H9 (cell line): Measurements from ENCODE around the gene ZNF80. TPM values are rescaled to one million over a fixed set of nuclear protein-coding genes. Genes with fewer than 3 reads are reported as not detected.

ENCODE experiments used
- DNase-seq: peaks from one replicate; pipeline ENCODE4 v3.0.0-alpha.2; 2017
- H2AFZ ChIP-seq: one replicate; pipeline ENCODE4 v1.6.1; 2013; ENCODE audit warnings: mild to moderate bottlenecking, low read length, control low read depth, moderate library complexity
- H2AK5ac ChIP-seq: 2 replicates; pipeline ENCODE4 v1.6.1; 2013; ENCODE audit warnings: low read length, control low read depth, mixed read lengths; ENCODE audit not compliant: insufficient read length
- H2BK120ac ChIP-seq: one replicate; pipeline ENCODE4 v1.6.1; 2013; ENCODE audit warnings: low read depth, mild to moderate bottlenecking, low read length, control low read depth, inconsistent platforms; ENCODE audit not compliant: poor library complexity, severe bottlenecking
- H2BK12ac ChIP-seq: 2 replicates; pipeline ENCODE4 v1.6.1; 2013; ENCODE audit warnings: low read length, control low read depth, mixed read lengths, low read depth; ENCODE audit not compliant: insufficient read length
- H2BK15ac ChIP-seq: 2 replicates; pipeline ENCODE4 v1.6.1; 2013; ENCODE audit warnings: low read depth, low read length, control low read depth
- H2BK20ac ChIP-seq: one replicate; pipeline ENCODE4 v1.6.1; 2013; ENCODE audit warnings: low read depth, mild to moderate bottlenecking, low read length, control low read depth, inconsistent platforms; ENCODE audit not compliant: poor library complexity, severe bottlenecking
- H2BK5ac ChIP-seq: 2 replicates; pipeline ENCODE4 v1.6.1; 2013; ENCODE audit warnings: low read length, control low read depth, mixed read lengths; ENCODE audit not compliant: insufficient read length
- H3K14ac ChIP-seq: 2 replicates; pipeline ENCODE4 v1.6.1; 2013; ENCODE audit warnings: low read length, control low read depth; ENCODE audit not compliant: insufficient read depth
- H3K18ac ChIP-seq: 2 replicates; pipeline ENCODE4 v1.6.1; 2013; ENCODE audit warnings: low read depth, mild to moderate bottlenecking, mixed read lengths, low read length, control low read depth; ENCODE audit not compliant: insufficient read length
- H3K23ac ChIP-seq: 2 replicates; pipeline ENCODE4 v1.6.1; 2013; ENCODE audit warnings: low read length, control low read depth, mixed read lengths, low read depth; ENCODE audit not compliant: insufficient read length
- H3K23me2 ChIP-seq: 2 replicates; pipeline ENCODE4 v1.6.1; 2013; ENCODE audit warnings: low read depth, mild to moderate bottlenecking, mixed read lengths, low read length, control low read depth; ENCODE audit not compliant: insufficient read length, poor library complexity, severe bottlenecking
- H3K27ac ChIP-seq: 2 replicates; pipeline ENCODE4 v1.5.1; 2013; ENCODE audit warnings: low read length, control low read depth, mixed read lengths, low read depth; ENCODE audit not compliant: insufficient read length
- H3K27me3 ChIP-seq: 2 replicates; pipeline ENCODE4 v1.6.1; 2013; ENCODE audit warnings: low read length, control low read depth, inconsistent platforms; ENCODE audit not compliant: insufficient read depth
- H3K4ac ChIP-seq: 2 replicates; pipeline ENCODE4 v1.6.1; 2013; ENCODE audit warnings: low read depth, mild to moderate bottlenecking, control low read depth, inconsistent platforms, low read length, moderate library complexity
- H3K4me1 ChIP-seq: 2 replicates; pipeline ENCODE4 v1.6.1; 2013; ENCODE audit warnings: low read length, control low read depth, inconsistent platforms; ENCODE audit not compliant: insufficient read depth
- H3K4me2 ChIP-seq: 2 replicates; pipeline ENCODE4 v1.6.1; 2013; ENCODE audit warnings: low read length, control low read depth, mixed read lengths; ENCODE audit not compliant: insufficient read length, insufficient read depth
- H3K56ac ChIP-seq: 2 replicates; pipeline ENCODE4 v1.6.1; 2013; ENCODE audit warnings: low read depth, mild to moderate bottlenecking, mixed read lengths, low read length, control low read depth; ENCODE audit not compliant: insufficient read length
- H3K79me1 ChIP-seq: 2 replicates; pipeline ENCODE4 v1.6.1; 2013; ENCODE audit warnings: low read depth, mild to moderate bottlenecking, moderate library complexity, low read length, control low read depth, inconsistent platforms; ENCODE audit not compliant: insufficient read depth, poor library complexity, severe bottlenecking
- H3K79me2 ChIP-seq: 2 replicates; pipeline ENCODE4 v1.6.1; 2013; ENCODE audit warnings: low read length, control low read depth, inconsistent platforms; ENCODE audit not compliant: insufficient read depth
- H3K9ac ChIP-seq: 2 replicates; pipeline ENCODE4 v1.6.1; 2013; ENCODE audit warnings: low read length, control low read depth, mixed read lengths; ENCODE audit not compliant: insufficient read length; ENCODE audit errors: extremely low read depth
- H3K9me3 ChIP-seq: one replicate; pipeline ENCODE4 v1.6.1; 2013; ENCODE audit warnings: low read depth, low read length, inconsistent platforms; ENCODE audit not compliant: control insufficient read depth
- H3T11ph ChIP-seq: one replicate; pipeline ENCODE4 v1.6.1; 2013; ENCODE audit warnings: mild to moderate bottlenecking, low read length, control low read depth, inconsistent platforms
- H4K20me1 ChIP-seq: one replicate; pipeline ENCODE4 v1.6.1; 2013; ENCODE audit not compliant: control insufficient read depth, insufficient read length, insufficient read depth
- H4K5ac ChIP-seq: 2 replicates; pipeline ENCODE4 v1.6.1; 2013; ENCODE audit warnings: low read depth, mild to moderate bottlenecking, mixed read lengths, low read length, control low read depth; ENCODE audit not compliant: insufficient read length
- H4K8ac ChIP-seq: replicated peaks from 2 replicates; pipeline ENCODE4 v1.6.1; 2013; ENCODE audit warnings: low read length, control low read depth, mixed read lengths, low read depth; ENCODE audit not compliant: insufficient read length
- H4K91ac ChIP-seq: 2 replicates; pipeline ENCODE4 v1.6.1; 2013; ENCODE audit warnings: low read depth, mild to moderate bottlenecking, moderate library complexity, mixed read lengths, low read length, control low read depth; ENCODE audit not compliant: insufficient read length
- H3K27ac Mint-ChIP-seq, 3 experiments: 2 replicates in 2 of 3; 3 replicates in 1 of 3; pipeline ENCODE4 v1.8.0; 2020 to 2021; ENCODE audit warnings: mixed read lengths in 3 of 3, mild to moderate bottlenecking in 1 of 3, moderate library complexity in 1 of 3
- H3K27me3 Mint-ChIP-seq: 2 replicates; pipeline ENCODE4 v1.8.0; 2021; ENCODE audit warnings: low read depth, mild to moderate bottlenecking, moderate library complexity, mixed read lengths
- H3K36me3 Mint-ChIP-seq, 3 experiments: 2 replicates in 2 of 3; 3 replicates in 1 of 3; pipeline ENCODE4 v1.8.0; 2020 to 2021; ENCODE audit warnings: low read depth in 3 of 3, mixed read lengths in 3 of 3; ENCODE audit not compliant: insufficient read depth in 1 of 3
- H3K4me1 Mint-ChIP-seq, 2 experiments: 2 replicates each; pipeline ENCODE4 v1.8.0; 2020; ENCODE audit warnings: mixed read lengths in 2 of 2
- H3K4me3 Mint-ChIP-seq, 2 experiments: 2 replicates in 1 of 2; 3 replicates in 1 of 2; pipeline ENCODE4 v1.8.0; 2020 to 2021; ENCODE audit warnings: mild to moderate bottlenecking in 2 of 2, mixed read lengths in 2 of 2, moderate library complexity in 1 of 2
- H3K9me3 Mint-ChIP-seq, 2 experiments: 2 replicates in 1 of 2; 3 replicates in 1 of 2; pipeline ENCODE4 v1.8.0; 2020; ENCODE audit warnings: mild to moderate bottlenecking in 2 of 2, mixed read lengths in 2 of 2, moderate library complexity in 1 of 2
- CTCF ChIP-seq: fragments of 200-600 bp; sonication (generic); conservative IDR thresholded peaks from 3 replicates; pipeline ENCODE4 v1.8.0; 2021; ENCODE audit warnings: antibody characterized with exemption, mild to moderate bottlenecking
- WGBS: extraction: QIAGEN DNeasy Blood & Tissue Kit; methylation state at CpG from one replicate; pipeline ENCODE4 v1.1.7; 2013; ENCODE audit warnings: missing lambda C conversion rate, low lambda C conversion rate, mixed read lengths; ENCODE audit not compliant: insufficient read length; ENCODE audit errors: extremely low coverage; 5-methylcytosine and 5-hydroxymethylcytosine counted together
- total RNA-seq: library from RNA; stranded (reverse); gene quantifications from 2 replicates; pipeline ENCODE4 v1.2.1, GENCODE V29; 2021

ZNF80 gene
- total RNA-seq, 1 experiment from 2014 or later = not detected

DNA sequence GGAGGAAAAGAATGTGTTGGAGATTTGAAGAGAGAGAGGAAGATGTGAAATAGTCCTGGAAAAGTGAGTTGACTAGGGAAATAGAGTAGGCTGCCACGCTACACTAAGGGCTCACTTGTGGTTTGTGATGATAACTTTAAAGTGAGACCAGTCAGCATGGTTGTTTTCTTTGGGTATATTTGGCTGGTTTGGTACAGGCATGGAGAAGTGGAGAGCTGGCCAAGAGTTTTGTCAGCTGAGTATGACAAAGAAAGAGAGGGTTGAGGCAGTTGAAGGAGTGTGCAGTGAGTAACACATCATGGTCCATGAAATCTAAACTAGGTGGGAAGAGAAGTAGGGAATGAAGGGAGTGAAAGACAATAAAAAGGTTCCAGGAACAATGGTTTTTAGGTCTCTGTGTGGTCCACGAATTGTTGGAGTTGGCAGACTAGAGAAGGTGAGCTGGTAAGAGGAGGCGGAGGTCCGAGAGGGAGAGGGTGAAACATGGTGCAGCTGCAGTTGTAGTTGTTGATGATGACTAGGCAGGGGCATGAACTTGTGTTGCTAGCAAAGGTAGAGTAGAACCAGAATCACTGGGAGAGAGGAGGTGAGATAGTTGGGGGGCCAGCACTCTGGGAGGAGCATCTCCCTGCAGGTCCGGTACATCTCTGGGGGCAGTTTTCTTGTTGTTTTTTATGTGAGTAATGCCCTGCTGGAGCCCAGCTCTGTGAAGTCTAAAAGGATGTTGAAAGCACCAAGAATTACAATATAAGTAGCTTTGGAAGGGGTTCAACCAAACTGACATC lies 21.0 kb downstream of the ZNF80 start:
- H3K56ac ChIP-seq = no peak overlapping the region
- H3K4me3 Mint-ChIP-seq = no peak overlapping the region
- DNase-seq = no peak
- H3K27me3 Mint-ChIP-seq = no peaks in the 10 kb centered on the region; the same call in none of the 2 replicates
- H3K4me2 ChIP-seq = no peak overlapping the region
- no peak overlapping the region for H2BK12ac ChIP-seq
- H3K79me1 ChIP-seq = no peaks in the 10 kb centered on the region
- no peak overlapping the region for H3T11ph ChIP-seq
- H3K9me3 ChIP-seq = no peaks in the 10 kb centered on the region
- no peak overlapping the region for H2BK15ac ChIP-seq
- H3K27ac Mint-ChIP-seq = no peak overlapping the region
- H3K14ac ChIP-seq = no peak overlapping the region
- H4K8ac ChIP-seq = no peak overlapping the region
- H4K91ac ChIP-seq = no peak overlapping the region
- no CpG with 5 or more reads among the region's 5 CpGs for WGBS
- no peaks in the 10 kb centered on the region for H3K23me2 ChIP-seq
- H2AFZ ChIP-seq = no peak overlapping the region
- TF ChIP-seq CTCF = no peak
- no peak overlapping the region for H4K5ac ChIP-seq
- H3K79me2 ChIP-seq = no peaks in the 10 kb centered on the region
- no peak overlapping the region for H3K4ac ChIP-seq
- peaks cover 9% of the 10 kb centered on the region for H3K4me1 ChIP-seq
- no peaks in the 10 kb centered on the region for H3K36me3 Mint-ChIP-seq
- no peaks in the 10 kb centered on the region for H3K9me3 Mint-ChIP-seq
- H3K27ac ChIP-seq = no peak overlapping the region
- H3K9ac ChIP-seq = no peak overlapping the region
- H3K23ac ChIP-seq = no peak overlapping the region
- no peak overlapping the region for H2AK5ac ChIP-seq
- H4K20me1 ChIP-seq = no peaks in the 10 kb centered on the region
- no peak overlapping the region for H2BK120ac ChIP-seq
- H3K27me3 ChIP-seq = no peaks in the 10 kb centered on the region; the same call in 1 of the 2 replicates
- H2BK5ac ChIP-seq = no peak overlapping the region
- H3K18ac ChIP-seq = no peak overlapping the region
- no peak overlapping the region for H2BK20ac ChIP-seq
- peaks cover 6 to 10% of the 10 kb centered on the region in 2 experiments for H3K4me1 Mint-ChIP-seq
